H1 (cell line): ENCODE results near the gene EGFR. TPM values are rescaled to one million over a fixed set of nuclear protein-coding genes. Genes with fewer than 3 reads are reported as not detected.

Experiments
- HDAC2 ChIP-seq, 2 experiments: fragments of 300-600 bp in 1 of 2; sonication (generic) in 1 of 2; IDR thresholded peaks; 2 replicates each; pipeline ENCODE4 v1.6.1; 2011 to 2012; ENCODE audit warnings: low read depth in 2 of 2, low read length in 2 of 2, mild to moderate bottlenecking in 2 of 2, moderate library complexity in 2 of 2, borderline replicate concordance in 1 of 2, inconsistent platforms in 1 of 2
- SIX5 ChIP-seq: IDR thresholded peaks from 2 replicates; pipeline ENCODE4 v1.6.1; 2011; ENCODE audit warnings: mild to moderate bottlenecking, low read depth, low read length
- polyA plus RNA-seq, 7 experiments: library from polyadenylated mRNA; depleted of rRNA in 3 of 7; stranded (reverse) in 5 of 7; unstranded in 2 of 7; fragments of >200 nt in 5 of 7; fragments of 200-250 nt in 2 of 7; gene quantifications; 1 replicate in 5 of 7; 2 replicates in 1 of 7; 4 replicates in 1 of 7; pipeline versions ENCODE4 v1.2.1 to v1.2.3, GENCODE V29; 2011 to 2013; ENCODE audit warnings: missing spikeins in 2 of 7, mixed read lengths in 2 of 7
- total RNA-seq: library from RNA; stranded (reverse); fragmentation: NEBNext Ultra II Directional; extraction: Animal tissue kit (Norgen Biotek cat#: 25700); gene quantifications from 2 replicates; pipeline ENCODE4 v1.2.1, GENCODE V29; 2021
- TF ChIP-seq, protein P1 (sequence below): fragments of 300-600 bp; sonication (generic); IDR thresholded peaks from 2 replicates; pipeline ENCODE4 v1.7.1; 2012; ENCODE audit warnings: low read length, moderate library complexity, mild to moderate bottlenecking, inconsistent platforms; ENCODE audit not compliant: insufficient replicate concordance

EGFR gene
- total and polyA plus RNA-seq, 2 of the 8 experiments (the other 6 are each of a cell fraction or from before 2014, with no cell fraction given) = 1.9 to 5.8 TPM

GRCh38 chr7:55031075-55031474, 12.3 kb downstream of the EGFR start (continued):
- TF ChIP-seq, protein P1, sequence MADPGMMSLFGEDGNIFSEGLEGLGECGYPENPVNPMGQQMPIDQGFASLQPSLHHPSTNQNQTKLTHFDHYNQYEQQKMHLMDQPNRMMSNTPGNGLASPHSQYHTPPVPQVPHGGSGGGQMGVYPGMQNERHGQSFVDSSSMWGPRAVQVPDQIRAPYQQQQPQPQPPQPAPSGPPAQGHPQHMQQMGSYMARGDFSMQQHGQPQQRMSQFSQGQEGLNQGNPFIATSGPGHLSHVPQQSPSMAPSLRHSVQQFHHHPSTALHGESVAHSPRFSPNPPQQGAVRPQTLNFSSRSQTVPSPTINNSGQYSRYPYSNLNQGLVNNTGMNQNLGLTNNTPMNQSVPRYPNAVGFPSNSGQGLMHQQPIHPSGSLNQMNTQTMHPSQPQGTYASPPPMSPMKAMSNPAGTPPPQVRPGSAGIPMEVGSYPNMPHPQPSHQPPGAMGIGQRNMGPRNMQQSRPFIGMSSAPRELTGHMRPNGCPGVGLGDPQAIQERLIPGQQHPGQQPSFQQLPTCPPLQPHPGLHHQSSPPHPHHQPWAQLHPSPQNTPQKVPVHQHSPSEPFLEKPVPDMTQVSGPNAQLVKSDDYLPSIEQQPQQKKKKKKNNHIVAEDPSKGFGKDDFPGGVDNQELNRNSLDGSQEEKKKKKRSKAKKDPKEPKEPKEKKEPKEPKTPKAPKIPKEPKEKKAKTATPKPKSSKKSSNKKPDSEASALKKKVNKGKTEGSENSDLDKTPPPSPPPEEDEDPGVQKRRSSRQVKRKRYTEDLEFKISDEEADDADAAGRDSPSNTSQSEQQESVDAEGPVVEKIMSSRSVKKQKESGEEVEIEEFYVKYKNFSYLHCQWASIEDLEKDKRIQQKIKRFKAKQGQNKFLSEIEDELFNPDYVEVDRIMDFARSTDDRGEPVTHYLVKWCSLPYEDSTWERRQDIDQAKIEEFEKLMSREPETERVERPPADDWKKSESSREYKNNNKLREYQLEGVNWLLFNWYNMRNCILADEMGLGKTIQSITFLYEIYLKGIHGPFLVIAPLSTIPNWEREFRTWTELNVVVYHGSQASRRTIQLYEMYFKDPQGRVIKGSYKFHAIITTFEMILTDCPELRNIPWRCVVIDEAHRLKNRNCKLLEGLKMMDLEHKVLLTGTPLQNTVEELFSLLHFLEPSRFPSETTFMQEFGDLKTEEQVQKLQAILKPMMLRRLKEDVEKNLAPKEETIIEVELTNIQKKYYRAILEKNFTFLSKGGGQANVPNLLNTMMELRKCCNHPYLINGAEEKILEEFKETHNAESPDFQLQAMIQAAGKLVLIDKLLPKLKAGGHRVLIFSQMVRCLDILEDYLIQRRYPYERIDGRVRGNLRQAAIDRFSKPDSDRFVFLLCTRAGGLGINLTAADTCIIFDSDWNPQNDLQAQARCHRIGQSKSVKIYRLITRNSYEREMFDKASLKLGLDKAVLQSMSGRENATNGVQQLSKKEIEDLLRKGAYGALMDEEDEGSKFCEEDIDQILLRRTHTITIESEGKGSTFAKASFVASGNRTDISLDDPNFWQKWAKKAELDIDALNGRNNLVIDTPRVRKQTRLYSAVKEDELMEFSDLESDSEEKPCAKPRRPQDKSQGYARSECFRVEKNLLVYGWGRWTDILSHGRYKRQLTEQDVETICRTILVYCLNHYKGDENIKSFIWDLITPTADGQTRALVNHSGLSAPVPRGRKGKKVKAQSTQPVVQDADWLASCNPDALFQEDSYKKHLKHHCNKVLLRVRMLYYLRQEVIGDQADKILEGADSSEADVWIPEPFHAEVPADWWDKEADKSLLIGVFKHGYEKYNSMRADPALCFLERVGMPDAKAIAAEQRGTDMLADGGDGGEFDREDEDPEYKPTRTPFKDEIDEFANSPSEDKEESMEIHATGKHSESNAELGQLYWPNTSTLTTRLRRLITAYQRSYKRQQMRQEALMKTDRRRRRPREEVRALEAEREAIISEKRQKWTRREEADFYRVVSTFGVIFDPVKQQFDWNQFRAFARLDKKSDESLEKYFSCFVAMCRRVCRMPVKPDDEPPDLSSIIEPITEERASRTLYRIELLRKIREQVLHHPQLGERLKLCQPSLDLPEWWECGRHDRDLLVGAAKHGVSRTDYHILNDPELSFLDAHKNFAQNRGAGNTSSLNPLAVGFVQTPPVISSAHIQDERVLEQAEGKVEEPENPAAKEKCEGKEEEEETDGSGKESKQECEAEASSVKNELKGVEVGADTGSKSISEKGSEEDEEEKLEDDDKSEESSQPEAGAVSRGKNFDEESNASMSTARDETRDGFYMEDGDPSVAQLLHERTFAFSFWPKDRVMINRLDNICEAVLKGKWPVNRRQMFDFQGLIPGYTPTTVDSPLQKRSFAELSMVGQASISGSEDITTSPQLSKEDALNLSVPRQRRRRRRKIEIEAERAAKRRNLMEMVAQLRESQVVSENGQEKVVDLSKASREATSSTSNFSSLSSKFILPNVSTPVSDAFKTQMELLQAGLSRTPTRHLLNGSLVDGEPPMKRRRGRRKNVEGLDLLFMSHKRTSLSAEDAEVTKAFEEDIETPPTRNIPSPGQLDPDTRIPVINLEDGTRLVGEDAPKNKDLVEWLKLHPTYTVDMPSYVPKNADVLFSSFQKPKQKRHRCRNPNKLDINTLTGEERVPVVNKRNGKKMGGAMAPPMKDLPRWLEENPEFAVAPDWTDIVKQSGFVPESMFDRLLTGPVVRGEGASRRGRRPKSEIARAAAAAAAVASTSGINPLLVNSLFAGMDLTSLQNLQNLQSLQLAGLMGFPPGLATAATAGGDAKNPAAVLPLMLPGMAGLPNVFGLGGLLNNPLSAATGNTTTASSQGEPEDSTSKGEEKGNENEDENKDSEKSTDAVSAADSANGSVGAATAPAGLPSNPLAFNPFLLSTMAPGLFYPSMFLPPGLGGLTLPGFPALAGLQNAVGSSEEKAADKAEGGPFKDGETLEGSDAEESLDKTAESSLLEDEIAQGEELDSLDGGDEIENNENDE = no peak
- TF ChIP-seq HDAC2 (IDR thresholded peaks at IDR 0.05; ENCODE audit: borderline replicate concordance in 1 of 2, low read depth in 2 of 2, low read length in 2 of 2) (no peak), SIX5 (no peak)
